Breast epithelium (tissue), 4 donors: Measurements from ENCODE around the gene PDE12. TPM values are rescaled to one million over a fixed set of nuclear protein-coding genes. Genes with fewer than 3 reads are reported as not detected.

Experiments used
- DNase-seq, 2 donors: peaks; one replicate each; pipeline ENCODE4 v3.0.0-alpha.2; 2019; ENCODE audit warnings: low spot score in 2 of 2
- H3K27ac ChIP-seq, 2 donors: fragments of 200-600 bp; sonication (generic) in 1 of 2; one replicate each; pipeline ENCODE4 v1.5.1; 2016 to 2019; ENCODE audit warnings: mild to moderate bottlenecking in 1 of 2
- H3K27me3 ChIP-seq, 2 donors: fragments of 200-600 bp; sonication (generic) in 1 of 2; one replicate each; pipeline versions ENCODE4 v1.5.1 to v1.6.0; 2017 to 2019; ENCODE audit warnings: control low read depth in 1 of 2, mild to moderate bottlenecking in 1 of 2
- H3K36me3 ChIP-seq: fragments of 200-600 bp; one replicate; pipeline ENCODE4 v1.5.1; 2019
- H3K4me1 ChIP-seq, 2 donors: fragments of 200-600 bp; sonication (generic); one replicate each; pipeline ENCODE4 v1.5.1; 2016 to 2019; ENCODE audit warnings: control low read depth in 1 of 2
- H3K4me3 ChIP-seq, 3 donors: fragments of 200-600 bp; sonication (generic); 1 replicate in 2 of 3; 2 replicates in 1 of 3; pipeline ENCODE4 v1.5.1; 2016 to 2019; ENCODE audit warnings: mild to moderate bottlenecking in 3 of 3, moderate library complexity in 2 of 3
- H3K9me3 ChIP-seq, 2 donors: fragments of 200-600 bp; sonication (generic) in 1 of 2; one replicate each; pipeline ENCODE4 v1.5.1; 2016 to 2019; ENCODE audit warnings: control low read depth in 1 of 2
- CTCF ChIP-seq, 3 donors: fragments of 450-650 bp; IDR thresholded peaks; one replicate each; pipeline ENCODE4 v1.5.1; 2016 to 2017; ENCODE audit warnings: antibody characterized with exemption in 3 of 3, mild to moderate bottlenecking in 3 of 3, moderate library complexity in 3 of 3
- POLR2A ChIP-seq: fragments of 450-650 bp; IDR thresholded peaks from one replicate; pipeline ENCODE4 v1.6.1; 2016; ENCODE audit warnings: antibody characterized with exemption, mild to moderate bottlenecking, moderate library complexity
- POLR2AphosphoS5 ChIP-seq, 3 donors: sonication (generic); formaldehyde crosslinking; IDR thresholded peaks; one replicate each; pipeline ENCODE4 v1.6.1; 2017; ENCODE audit warnings: antibody characterized with exemption in 3 of 3
- intact Hi-C: fragments of 100-400 bp; cut with DNase I; formaldehyde crosslinking; loops from one replicate; pipeline ENCODE4 v1.15.1; 2023; ENCODE audit warnings: low total_unique reads
- total RNA-seq, 3 donors: library from RNA; depleted of rRNA; stranded (reverse); fragments of >200 nt; gene quantifications; one replicate each; pipeline ENCODE4 v1.1.0, GENCODE V29; 2016

The PDE12 gene
- total RNA-seq, 3 donors from 2014 or later = 17.4 to 26.8 (median 18.4) TPM

- no peak for DNase-seq
- TF ChIP-seq POLR2A = no peak
- TF ChIP-seq CTCF (IDR thresholded peaks at IDR 0.05) = no peak
- TF ChIP-seq POLR2AphosphoS5 (IDR thresholded peaks at IDR 0.05) = no peak
- H3K4me1 ChIP-seq = peaks cover 0 to 15% of the 10 kb centered on the region in 2 donors
- no peaks in the 10 kb centered on the region for H3K27me3 ChIP-seq
- H3K27ac ChIP-seq = peak overlapping the region; percentile 90 to 93
- no peaks in the 10 kb centered on the region for H3K36me3 ChIP-seq
- intact Hi-C loops = no loop called here
- peak overlapping the region; percentile 68 to 86 (median 74) for H3K4me3 ChIP-seq
- no peaks in the 10 kb centered on the region for H3K9me3 ChIP-seq
These were observed 498 bp downstream of the PDE12 start for GRCh38 chr3:57556459-57557084.

- peaks cover 0 to 15% of the 10 kb centered on the region in 2 donors for H3K4me1 ChIP-seq
- no peak for TF ChIP-seq POLR2A
- no peak for TF ChIP-seq POLR2AphosphoS5 (IDR thresholded peaks at IDR 0.05)
- no peak for TF ChIP-seq CTCF (IDR thresholded peaks at IDR 0.05)
- no peaks in the 10 kb centered on the region for H3K27me3 ChIP-seq
- DNase-seq = no peak
- H3K27ac ChIP-seq = peak overlapping the region; percentile 90 to 93
- no peaks in the 10 kb centered on the region for H3K36me3 ChIP-seq
- no peaks in the 10 kb centered on the region for H3K9me3 ChIP-seq
- H3K4me3 ChIP-seq = peak overlapping the region; percentile 68 to 86 (median 74)
- intact Hi-C loops = no loop called here
These were observed 1.0 kb downstream of the PDE12 start for GRCh38 chr3:57557085-57557537.

- TF ChIP-seq POLR2A = no peak
- no peak for TF ChIP-seq CTCF (IDR thresholded peaks at IDR 0.05)
- no peak for TF ChIP-seq POLR2AphosphoS5 (IDR thresholded peaks at IDR 0.05)
- intact Hi-C loops = no loop called here
- Histone ChIP-seq H3K4me1 (peaks cover 0 to 15% of the 10 kb centered on the region in 2 donors), H3K4me3 (no peak overlapping the region), H3K27ac (no peak overlapping the region), H3K27me3 (no peaks in the 10 kb centered on the region), H3K36me3 (no peaks in the 10 kb centered on the region), H3K9me3 (no peaks in the 10 kb centered on the region)
- no peak for DNase-seq
These were observed 3.5 kb downstream of the PDE12 start for GRCh38 chr3:57559526-57559925.

- TF ChIP-seq POLR2A (no peak), POLR2AphosphoS5 (IDR thresholded peaks at IDR 0.05) (no peak), CTCF (IDR thresholded peaks at IDR 0.05) (no peak)
- no peak for DNase-seq
- Histone ChIP-seq H3K9me3 (no peaks in the 10 kb centered on the region), H3K27ac (no peak overlapping the region), H3K4me3 (no peak overlapping the region), H3K27me3 (no peaks in the 10 kb centered on the region), H3K36me3 (peaks cover 4% of the 10 kb centered on the region), H3K4me1 (no peaks in the 10 kb centered on the region)
- intact Hi-C loops = no loop called here
These were observed 13.9 kb downstream of the PDE12 start for GRCh38 chr3:57569859-57570450.

- no peak for DNase-seq
- Histone ChIP-seq H3K27me3 (no peaks in the 10 kb centered on the region), H3K4me1 (no peaks in the 10 kb centered on the region), H3K4me3 (no peak overlapping the region), H3K36me3 (peaks cover 4% of the 10 kb centered on the region), H3K27ac (no peak overlapping the region), H3K9me3 (no peaks in the 10 kb centered on the region)
- intact Hi-C loops = no loop called here
- TF ChIP-seq POLR2A (no peak), POLR2AphosphoS5 (IDR thresholded peaks at IDR 0.05) (no peak), CTCF (IDR thresholded peaks at IDR 0.05) (no peak)
These were observed 14.8 kb downstream of the PDE12 start for GRCh38 chr3:57570878-57571277.
